GM18870 (cell line): Measurements from ENCODE around the gene STAB2.

Experiments
- ATAC-seq: cut with Tn5 transposase; IDR thresholded peaks from one replicate; pipeline ENCODE4 v1.9.1; 2021; ENCODE audit warnings: moderate library complexity; ENCODE audit not compliant: unreplicated experiment

Gene STAB2

GRCh38 chr12:103586132-103586531 is 941 bp upstream of the STAB2 start:
- ATAC-seq: no peak

- ATAC-seq: no peak
Measured at GRCh38 chr12:103588680-103589079, 1.6 kb downstream of the STAB2 start.

- ATAC-seq: no peak
Measured at GRCh38 chr12:103589517-103589916, 2.4 kb downstream of the STAB2 start.

GRCh38 chr12:103590271-103590670 is 3.2 kb downstream of the STAB2 start:
- no peak for ATAC-seq

DNA sequence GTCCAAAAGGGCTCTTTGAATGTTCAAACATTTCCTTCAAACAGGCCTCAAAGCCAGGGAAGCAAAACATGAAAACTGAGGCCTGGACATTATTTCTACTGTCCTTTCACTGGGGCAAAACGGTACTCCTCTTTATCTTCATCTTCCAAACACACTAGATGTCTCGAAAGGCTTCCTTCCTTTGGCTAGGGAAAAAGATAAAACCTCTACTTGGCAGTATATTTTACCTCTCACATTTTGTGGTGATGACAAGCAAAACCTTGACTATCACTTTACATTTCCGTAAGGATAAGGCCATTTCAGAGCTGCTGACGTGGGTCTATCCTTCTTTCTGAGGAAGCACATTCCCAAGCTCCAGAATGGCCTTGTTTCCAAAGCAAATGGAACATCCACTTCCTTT is 9.9 kb downstream of the STAB2 start:
- no peak for ATAC-seq

DNA sequence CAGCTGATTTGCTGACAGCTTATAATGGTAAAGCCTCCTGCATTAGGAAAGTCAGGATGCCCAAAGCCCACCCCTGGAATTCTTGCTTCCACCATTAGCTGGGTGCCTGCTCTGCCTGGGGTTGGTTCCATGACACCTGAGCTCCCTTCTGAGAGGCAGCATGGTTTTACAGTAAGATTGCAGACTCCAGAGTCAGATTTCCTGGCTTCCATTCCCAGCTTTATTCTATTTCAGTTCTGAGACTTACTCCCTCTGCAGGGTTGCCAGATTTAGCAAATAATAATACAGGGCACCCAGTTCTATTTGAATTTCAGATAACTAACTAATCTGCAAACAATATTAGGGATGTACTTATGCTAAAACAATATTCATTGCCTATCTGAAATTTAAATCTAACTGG is 12.2 kb downstream of the STAB2 start:
- no peak for ATAC-seq

DNA sequence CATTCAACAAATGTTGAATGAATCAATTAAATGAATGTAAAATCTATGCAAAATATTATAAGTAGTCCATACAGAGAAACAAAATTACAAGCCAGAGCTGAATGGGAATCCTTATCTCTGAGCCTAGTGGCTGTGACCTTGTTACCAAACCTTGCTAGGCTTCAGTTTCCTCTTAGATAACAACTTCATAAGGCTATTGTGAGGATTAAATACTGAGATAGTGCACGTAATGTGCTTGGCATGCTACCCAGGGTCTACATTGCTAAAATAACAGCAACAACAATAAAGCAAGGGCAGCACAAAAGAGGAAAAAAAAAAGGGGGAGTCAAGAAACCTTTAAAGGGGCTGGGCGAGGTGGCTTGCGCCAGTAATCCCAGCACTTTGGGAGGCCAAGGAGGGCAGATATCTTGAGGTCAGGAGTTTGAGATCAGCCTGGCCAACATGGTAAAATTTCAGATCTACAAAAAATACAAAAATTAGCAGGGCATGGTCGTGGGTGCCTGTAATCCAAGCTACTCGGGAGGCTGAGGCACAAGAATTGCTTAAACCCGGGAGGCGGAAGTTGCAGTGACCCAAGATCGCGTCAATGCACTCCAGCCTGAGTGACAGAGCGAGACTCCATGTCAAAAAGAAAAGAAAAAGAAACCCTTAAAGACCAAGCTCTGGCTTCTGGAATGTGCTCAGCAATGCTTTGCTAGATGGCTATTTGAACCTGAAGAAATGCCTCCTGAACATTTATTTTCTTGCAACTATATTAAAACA is 14.1 kb downstream of the STAB2 start:
- no peak for ATAC-seq

- ATAC-seq: no peak
Measured at GRCh38 chr12:103620395-103620794, 33.3 kb downstream of the STAB2 start.

GRCh38 chr12:103623716-103624115 is 36.6 kb downstream of the STAB2 start:
- no peak for ATAC-seq

DNA sequence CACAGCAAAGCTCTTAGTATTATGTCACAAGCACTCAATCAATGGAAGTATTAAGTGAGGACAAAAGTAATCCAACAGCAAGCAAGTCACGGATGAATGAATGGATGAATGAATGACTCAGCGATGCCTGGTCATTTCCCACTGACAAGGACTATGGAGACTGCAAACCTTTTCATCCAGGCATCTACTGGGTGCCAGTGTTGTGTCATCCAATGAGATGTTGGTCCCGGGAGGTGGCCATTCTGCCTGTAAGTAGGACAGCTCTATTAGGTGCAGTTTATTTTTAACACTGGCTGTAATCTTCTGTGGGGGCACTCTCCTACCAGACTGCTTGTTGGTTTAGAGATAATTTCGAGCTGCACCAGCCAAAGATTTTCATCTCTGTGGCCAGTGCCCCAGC is 39.4 kb downstream of the STAB2 start:
- ATAC-seq: no peak

DNA sequence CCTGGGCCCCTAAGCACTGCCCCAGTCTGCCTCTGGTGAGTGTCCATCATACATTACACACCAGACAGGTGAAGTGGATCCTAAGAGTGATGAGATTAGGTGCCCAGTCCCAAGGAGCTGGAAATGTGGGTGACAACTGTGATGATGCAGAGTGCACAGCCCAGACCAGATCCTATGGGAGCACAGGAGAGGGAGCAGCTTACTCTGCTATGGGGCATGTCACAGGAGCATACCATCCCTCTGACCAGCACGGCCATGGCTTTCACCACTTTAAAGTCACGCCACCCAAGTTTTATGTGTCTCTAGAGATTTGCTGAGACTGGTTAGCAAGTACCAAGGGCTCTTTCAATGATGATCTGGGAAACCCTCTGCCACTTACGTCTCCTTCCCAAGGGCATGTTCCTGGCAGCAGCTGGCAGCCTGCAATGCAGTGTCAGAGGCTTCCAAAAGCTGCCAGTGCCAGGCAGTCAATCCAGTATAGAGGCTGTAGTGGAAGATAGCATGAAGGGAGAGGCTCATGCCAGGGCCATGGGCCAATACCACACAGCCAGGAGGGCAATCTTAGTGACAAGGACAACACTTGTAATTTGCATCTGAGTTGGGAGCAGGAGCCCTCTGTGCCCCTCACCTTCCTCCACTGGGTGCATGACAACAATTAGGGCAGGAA is 40.2 kb downstream of the STAB2 start:
- no peak for ATAC-seq

GRCh38 chr12:103632554-103633216 is 45.6 kb downstream of the STAB2 start:
- no peak for ATAC-seq

DNA sequence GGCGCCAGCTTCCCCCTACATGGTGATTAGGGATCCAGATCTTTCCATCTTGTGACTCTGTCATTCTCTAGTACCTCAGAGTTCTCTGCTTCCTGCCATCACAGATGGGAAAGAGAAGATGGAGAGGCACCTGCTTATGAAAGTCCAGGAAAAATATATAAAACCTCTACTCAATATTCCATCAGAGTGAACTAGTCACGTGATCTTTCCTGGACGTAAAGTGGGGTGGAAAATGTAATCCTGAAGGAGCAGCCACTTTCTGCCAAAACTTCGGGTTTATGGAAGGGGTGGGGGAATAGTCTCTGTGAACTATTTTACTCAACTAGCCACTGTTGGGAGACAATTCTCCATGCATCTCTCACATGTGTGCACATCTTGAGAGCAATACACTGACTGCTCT is 47.7 kb downstream of the STAB2 start:
- ATAC-seq: no peak

GRCh38 chr12:103635419-103635818 is 48.3 kb downstream of the STAB2 start:
- ATAC-seq: no peak

- ATAC-seq: no peak
Measured at GRCh38 chr12:103637021-103637420, 49.9 kb downstream of the STAB2 start.

- ATAC-seq: no peak
Measured at GRCh38 chr12:103637429-103637828, 50.4 kb downstream of the STAB2 start.

- no peak for ATAC-seq
Measured at GRCh38 chr12:103639983-103640382, 52.9 kb downstream of the STAB2 start.

GRCh38 chr12:103640410-103640809 is 53.3 kb downstream of the STAB2 start:
- no peak for ATAC-seq

- no peak for ATAC-seq
Measured at GRCh38 chr12:103640831-103641230, 53.8 kb downstream of the STAB2 start.

- ATAC-seq: no peak
Measured at GRCh38 chr12:103642240-103642864, 55.3 kb downstream of the STAB2 start.

- ATAC-seq: no peak
Measured at GRCh38 chr12:103645202-103645601, 58.1 kb downstream of the STAB2 start.

- no peak for ATAC-seq
Measured at GRCh38 chr12:103647267-103647666, 60.2 kb downstream of the STAB2 start.
